Measurements from ENCODE around the gene CAVIN1. TPM values are rescaled to one million over a fixed set of nuclear protein-coding genes. Genes with fewer than 3 reads are reported as not detected.

The CAVIN1 gene
- total RNA-seq, 1 donor from 2014 or later: 5.5 TPM

DNA sequence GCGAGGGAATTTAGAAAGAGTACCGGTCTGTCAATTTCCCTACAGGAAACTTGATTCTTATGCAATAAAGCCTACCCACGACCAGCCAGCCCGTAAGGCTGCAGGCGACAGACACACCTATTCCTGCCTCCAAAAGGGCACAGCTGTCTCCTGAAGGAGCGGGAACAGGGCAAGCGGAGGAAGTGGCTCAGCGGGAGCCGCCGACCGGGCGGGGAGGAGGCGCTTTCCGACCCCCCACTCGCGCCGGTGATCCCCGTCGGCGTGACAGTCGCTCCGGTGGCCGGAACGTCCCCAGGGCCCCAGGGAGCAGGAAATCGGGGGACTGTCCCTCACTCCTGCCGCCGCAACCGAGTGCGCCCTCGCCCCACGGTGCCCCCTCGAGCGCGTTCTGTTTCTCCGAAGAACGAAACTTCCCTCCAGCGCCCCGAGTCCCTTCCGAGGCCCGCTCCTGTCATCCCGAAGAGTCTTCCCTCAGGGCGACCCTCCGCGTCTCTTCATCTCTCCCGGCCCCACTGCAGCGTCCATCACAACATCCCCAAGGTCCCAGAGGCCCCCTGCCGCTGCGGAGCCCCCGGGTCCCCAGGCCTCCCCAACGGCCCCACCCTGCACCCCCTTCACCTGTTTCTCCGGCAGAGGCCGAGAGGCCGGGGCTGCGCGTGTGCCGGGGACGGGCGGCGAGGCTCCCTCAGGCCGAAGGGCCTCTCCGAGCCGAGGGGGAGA, 35.2 kb downstream of the CAVIN1 start:
- H3K27ac Mint-ChIP-seq: no peak overlapping the region
- peak overlapping the region; percentile 89 for H3K27ac ChIP-seq

DNA sequence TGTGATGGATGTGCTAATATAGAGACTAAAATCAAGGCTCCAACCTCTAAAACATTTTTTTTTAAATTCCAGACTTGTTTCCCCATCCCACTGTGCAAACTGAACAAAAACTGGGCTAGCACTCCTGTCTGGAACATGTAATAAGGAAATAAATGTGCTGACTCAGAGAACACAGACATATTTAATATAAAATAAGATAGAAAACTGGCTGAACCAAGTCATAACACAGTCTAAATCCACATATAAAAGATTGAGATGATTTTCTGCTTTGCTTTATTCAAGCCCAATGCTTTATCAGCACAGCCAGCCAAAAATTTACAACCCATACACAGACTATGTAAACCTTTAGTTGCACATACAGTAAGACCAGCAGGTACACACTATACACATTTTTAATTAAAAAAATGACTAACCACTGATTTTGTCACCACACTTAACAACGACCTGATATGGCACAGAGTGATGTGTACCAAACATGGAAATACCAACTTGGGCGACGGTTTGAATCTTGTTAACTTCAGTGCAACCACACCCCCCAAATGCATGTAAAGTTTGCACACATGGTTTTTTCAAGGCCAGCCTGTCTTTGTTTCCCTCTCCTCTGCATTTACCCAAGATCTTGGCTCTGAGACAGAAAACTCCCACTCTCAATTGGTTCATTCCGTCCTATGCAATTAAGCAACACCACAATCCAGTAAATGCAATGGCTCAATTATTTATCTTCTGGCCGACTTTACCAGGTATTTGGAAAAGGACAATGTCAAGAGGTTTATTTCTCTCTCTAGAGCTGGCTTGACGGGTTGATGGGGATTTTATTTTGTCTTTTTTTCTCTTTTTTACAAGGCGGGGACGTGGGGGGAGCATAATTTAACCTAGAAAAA, 36.0 kb downstream of the CAVIN1 start:
- H3K79me2 ChIP-seq (ENCODE audit: low read depth): peaks cover 58% of the 10 kb centered on the region

More for the DNA sequence above, 35.2 kb downstream of the CAVIN1 start:
- peak overlapping the region; percentile 84 for H3K4me3 ChIP-seq
- no peaks in the 10 kb centered on the region for H3K9me3 Mint-ChIP-seq
- peaks cover 50% of the 10 kb centered on the region for H3K79me2 ChIP-seq (ENCODE audit: low read depth)
- no peaks in the 10 kb centered on the region for H3K9me3 ChIP-seq (ENCODE audit: low read depth)
- no peaks in the 10 kb centered on the region for H3K36me3 ChIP-seq
- peak overlapping the region; percentile 96 for H3K4me3 Mint-ChIP-seq
- peaks cover 11% of the 10 kb centered on the region for H3K4me1 ChIP-seq
- peaks cover 19% of the 10 kb centered on the region for H3K4me1 Mint-ChIP-seq
- peaks cover 4% of the 10 kb centered on the region for H3K36me3 Mint-ChIP-seq
- peak overlapping the region; percentile 80 for H3K4me2 ChIP-seq
- H3K27me3 Mint-ChIP-seq (ENCODE audit: insufficient read depth, low read depth): peaks cover 5% of the 10 kb centered on the region
- peaks cover 11% of the 10 kb centered on the region for H3F3A ChIP-seq (ENCODE audit: low read depth)
- H3K9ac ChIP-seq: peak overlapping the region; percentile 87
- H4K20me1 ChIP-seq (ENCODE audit: low read depth): peaks cover 15% of the 10 kb centered on the region
- TF ChIP-seq EZH2phosphoT487 (IDR thresholded peaks at IDR 0.05) (no peak), EZH2 (IDR thresholded peaks at IDR 0.05) (no peak)
- TF ChIP-seq, protein P1, sequence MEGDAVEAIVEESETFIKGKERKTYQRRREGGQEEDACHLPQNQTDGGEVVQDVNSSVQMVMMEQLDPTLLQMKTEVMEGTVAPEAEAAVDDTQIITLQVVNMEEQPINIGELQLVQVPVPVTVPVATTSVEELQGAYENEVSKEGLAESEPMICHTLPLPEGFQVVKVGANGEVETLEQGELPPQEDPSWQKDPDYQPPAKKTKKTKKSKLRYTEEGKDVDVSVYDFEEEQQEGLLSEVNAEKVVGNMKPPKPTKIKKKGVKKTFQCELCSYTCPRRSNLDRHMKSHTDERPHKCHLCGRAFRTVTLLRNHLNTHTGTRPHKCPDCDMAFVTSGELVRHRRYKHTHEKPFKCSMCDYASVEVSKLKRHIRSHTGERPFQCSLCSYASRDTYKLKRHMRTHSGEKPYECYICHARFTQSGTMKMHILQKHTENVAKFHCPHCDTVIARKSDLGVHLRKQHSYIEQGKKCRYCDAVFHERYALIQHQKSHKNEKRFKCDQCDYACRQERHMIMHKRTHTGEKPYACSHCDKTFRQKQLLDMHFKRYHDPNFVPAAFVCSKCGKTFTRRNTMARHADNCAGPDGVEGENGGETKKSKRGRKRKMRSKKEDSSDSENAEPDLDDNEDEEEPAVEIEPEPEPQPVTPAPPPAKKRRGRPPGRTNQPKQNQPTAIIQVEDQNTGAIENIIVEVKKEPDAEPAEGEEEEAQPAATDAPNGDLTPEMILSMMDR (IDR thresholded peaks at IDR 0.05): no peak
- peak overlapping the region; percentile 59 for H2AFZ ChIP-seq (replicated peaks)
- H3K27me3 ChIP-seq: no peaks in the 10 kb centered on the region
- peak; percentile 68 for DNase-seq (ENCODE audit: low spot score)

DNA sequence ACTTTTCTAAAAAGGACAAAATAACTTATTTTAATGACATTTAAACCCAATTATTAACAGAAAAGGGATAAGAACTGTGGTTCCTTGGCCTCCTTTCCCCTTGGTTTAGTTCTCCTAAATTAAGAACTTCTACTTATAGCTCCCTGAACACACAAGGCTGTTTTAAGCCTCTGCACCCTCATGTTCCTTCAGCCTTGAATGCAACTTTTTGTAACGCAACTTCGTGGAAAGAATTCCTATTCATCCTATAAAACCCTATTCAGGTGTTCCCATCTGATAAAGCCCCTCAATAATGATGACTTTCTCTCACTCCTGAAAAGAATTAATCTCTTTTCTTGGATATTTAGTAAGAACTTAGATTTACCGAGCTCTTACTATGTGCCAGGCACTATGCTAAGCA, 41.2 kb downstream of the CAVIN1 start:
- H3K9me3 ChIP-seq (ENCODE audit: low read depth): no peaks in the 10 kb centered on the region
- no peak for TF ChIP-seq EZH2phosphoT487 (IDR thresholded peaks at IDR 0.05)
- TF ChIP-seq, protein P1 (IDR thresholded peaks at IDR 0.05): no peak
- no peak for TF ChIP-seq EZH2 (IDR thresholded peaks at IDR 0.05)
- no peak for DNase-seq (ENCODE audit: low spot score)
- Mint-ChIP-seq H3K4me1 (peaks cover 20% of the 10 kb centered on the region), H3K27me3 (ENCODE audit: insufficient read depth, low read depth) (no peaks in the 10 kb centered on the region), H3K4me3 (no peak overlapping the region), H3K9me3 (no peaks in the 10 kb centered on the region), H3K27ac (no peak overlapping the region), H3K36me3 (peaks cover 8% of the 10 kb centered on the region)
- H3K27ac ChIP-seq: peak overlapping the region; percentile 34
- no peak overlapping the region for H3K4me3 ChIP-seq
- H3K9ac ChIP-seq: no peak overlapping the region
- H3K79me2 ChIP-seq (ENCODE audit: low read depth): peaks cover 99% of the 10 kb centered on the region
- H3F3A ChIP-seq (ENCODE audit: low read depth): peaks cover 23% of the 10 kb centered on the region
- H3K36me3 ChIP-seq: no peaks in the 10 kb centered on the region
- no peaks in the 10 kb centered on the region for H3K27me3 ChIP-seq
- H4K20me1 ChIP-seq (ENCODE audit: low read depth): peaks cover 18% of the 10 kb centered on the region
- H3K4me1 ChIP-seq: peaks cover 16% of the 10 kb centered on the region
- no peak overlapping the region for H2AFZ ChIP-seq (replicated peaks)
- H3K4me2 ChIP-seq: no peak overlapping the region

More for the DNA sequence above, 36.0 kb downstream of the CAVIN1 start:
- H3K36me3 ChIP-seq: no peaks in the 10 kb centered on the region
- H3K9me3 ChIP-seq (ENCODE audit: low read depth): no peaks in the 10 kb centered on the region
- DNase-seq (ENCODE audit: low spot score): no peak
- peaks cover 6% of the 10 kb centered on the region for H3K36me3 Mint-ChIP-seq
- no peak overlapping the region for H3K27ac ChIP-seq
- TF ChIP-seq, protein P1 (IDR thresholded peaks at IDR 0.05): no peak
- TF ChIP-seq EZH2phosphoT487 (IDR thresholded peaks at IDR 0.05): no peak
- TF ChIP-seq EZH2 (IDR thresholded peaks at IDR 0.05): no peak
- H3K9me3 Mint-ChIP-seq: no peaks in the 10 kb centered on the region
- peaks cover 12% of the 10 kb centered on the region for H3K4me1 ChIP-seq
- no peaks in the 10 kb centered on the region for H3K27me3 ChIP-seq
- peaks cover 19% of the 10 kb centered on the region for H3F3A ChIP-seq (ENCODE audit: low read depth)
- H3K27me3 Mint-ChIP-seq (ENCODE audit: insufficient read depth, low read depth): peaks cover 5% of the 10 kb centered on the region
- H3K4me2 ChIP-seq: peak overlapping the region; percentile 80
- H3K9ac ChIP-seq: peak overlapping the region; percentile 87
- peak overlapping the region; percentile 96 for H3K4me3 Mint-ChIP-seq
- no peak overlapping the region for H3K27ac Mint-ChIP-seq
- H4K20me1 ChIP-seq (ENCODE audit: low read depth): peaks cover 15% of the 10 kb centered on the region
- peak overlapping the region; percentile 84 for H3K4me3 ChIP-seq
- H3K4me1 Mint-ChIP-seq: peaks cover 23% of the 10 kb centered on the region
- no peak overlapping the region for H2AFZ ChIP-seq (replicated peaks)

Measured in neural progenitor cell (in vitro differentiated cells).